GM19240 (cell line): ENCODE measurements around the gene PIK3R3.

Source experiments
- DNase-seq: peaks from one replicate; pipeline ENCODE4 v3.0.0; 2011; ENCODE audit warnings: low spot score; ENCODE audit not compliant: insufficient read length

The PIK3R3 gene

DNA sequence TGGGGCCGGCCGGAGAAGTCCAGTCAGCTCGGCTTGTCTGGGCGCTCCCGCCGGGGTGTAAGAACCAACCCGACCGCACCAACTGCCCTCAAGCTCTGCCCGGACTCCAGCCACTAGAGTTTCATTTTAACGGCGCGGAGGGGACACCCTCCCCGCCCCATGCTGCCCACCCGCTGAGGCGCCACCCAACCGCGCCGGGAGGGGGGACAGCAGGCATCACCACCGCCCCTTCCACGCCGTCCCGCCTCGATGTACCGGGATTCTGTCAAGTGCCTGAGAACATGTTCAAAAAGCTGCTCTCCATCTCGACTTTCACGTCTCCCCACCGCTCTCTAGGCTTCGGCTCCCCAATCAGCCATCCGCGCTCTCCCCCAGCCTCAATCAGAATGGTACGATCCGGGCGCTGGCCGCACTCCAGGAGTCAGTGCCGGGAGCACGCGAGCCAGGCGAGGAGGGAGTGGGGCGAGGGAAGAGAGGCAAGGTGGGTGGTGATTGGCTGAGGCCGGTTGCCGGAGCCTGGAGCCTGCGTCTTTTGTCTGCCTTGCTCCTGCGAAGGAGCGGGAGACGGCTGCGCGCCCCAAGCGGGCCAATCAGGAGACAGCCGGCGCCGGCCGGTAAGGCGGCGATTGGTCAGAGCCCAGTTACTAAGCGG, at the start of gene PIK3R3:
PIK3R3 (minus strand) TSS at position 101 of the 652 bp plus-strand sequence. CDS start 677 bp downstream, outside the sequence.
- peak; percentile 87 for DNase-seq

DNA sequence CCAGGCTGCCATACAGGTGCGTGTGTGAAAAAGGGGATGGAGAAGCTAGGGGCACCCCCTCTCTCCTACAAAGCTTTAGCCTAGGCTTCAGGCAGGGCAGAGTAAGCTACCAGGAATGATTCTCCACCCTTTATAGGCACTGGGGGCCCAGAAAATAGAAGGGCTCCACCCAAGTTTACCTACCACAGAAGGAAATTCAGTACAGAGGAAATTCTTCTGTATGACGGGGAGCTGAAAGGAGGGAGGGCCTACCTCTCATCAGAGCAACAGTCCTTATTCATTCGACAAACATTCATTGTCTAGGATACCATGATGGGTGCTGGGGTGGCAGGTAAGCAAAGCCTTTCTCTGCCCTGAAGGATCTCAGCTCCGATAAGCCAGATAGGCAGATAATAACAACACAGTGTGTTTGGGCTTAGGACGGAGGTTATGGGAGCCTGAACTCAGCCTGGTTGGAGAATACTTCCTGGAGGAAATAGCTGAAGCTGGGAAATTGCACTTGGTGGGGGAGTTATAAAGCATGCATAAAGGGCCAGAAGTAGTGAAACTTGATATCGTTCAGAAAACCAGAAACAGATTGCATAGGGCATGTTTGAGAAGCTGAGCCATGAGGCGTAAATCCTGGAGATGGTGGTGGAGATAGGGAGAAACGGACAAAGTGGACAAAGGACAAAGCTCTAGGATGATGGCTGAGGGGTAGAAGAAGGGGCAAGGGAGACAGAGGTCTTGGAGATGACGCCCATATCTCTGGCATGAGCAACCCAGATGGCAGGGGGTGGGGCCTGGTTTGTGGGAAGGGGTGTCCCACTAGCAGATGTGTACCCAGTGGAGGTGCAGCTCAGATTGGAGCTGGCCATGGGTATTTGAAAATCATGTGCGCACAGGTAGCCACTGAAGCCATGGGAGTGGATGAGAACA, 49.2 kb upstream of the PIK3R3 start:
- DNase-seq, result no peak

DNA sequence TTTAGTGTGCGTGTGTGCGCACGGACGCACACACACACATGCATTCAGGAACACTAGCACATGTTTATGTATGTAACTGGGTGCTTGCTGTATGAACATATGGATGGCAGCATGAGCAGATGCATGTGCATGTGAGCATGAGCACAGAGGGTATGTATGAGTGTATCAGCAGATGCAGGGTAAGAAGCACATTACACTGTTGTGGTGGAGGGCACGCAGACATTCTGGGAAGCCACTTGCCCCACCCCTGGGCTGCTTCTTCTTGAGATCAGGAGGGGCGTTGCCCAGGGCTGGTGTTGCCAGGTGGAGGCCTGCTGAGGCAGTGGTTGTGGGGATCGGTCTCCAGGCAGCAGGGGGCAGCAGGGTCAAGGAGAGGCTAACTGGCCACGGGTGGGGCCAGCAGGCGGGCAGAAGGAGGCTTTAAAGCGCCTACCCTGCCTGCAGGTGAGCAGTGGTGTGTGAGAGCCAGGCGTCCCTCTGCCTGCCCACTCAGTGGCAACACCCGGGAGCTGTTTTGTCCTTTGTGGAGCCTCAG, 47.7 kb upstream of the PIK3R3 start:
- DNase-seq, result no peak

DNA sequence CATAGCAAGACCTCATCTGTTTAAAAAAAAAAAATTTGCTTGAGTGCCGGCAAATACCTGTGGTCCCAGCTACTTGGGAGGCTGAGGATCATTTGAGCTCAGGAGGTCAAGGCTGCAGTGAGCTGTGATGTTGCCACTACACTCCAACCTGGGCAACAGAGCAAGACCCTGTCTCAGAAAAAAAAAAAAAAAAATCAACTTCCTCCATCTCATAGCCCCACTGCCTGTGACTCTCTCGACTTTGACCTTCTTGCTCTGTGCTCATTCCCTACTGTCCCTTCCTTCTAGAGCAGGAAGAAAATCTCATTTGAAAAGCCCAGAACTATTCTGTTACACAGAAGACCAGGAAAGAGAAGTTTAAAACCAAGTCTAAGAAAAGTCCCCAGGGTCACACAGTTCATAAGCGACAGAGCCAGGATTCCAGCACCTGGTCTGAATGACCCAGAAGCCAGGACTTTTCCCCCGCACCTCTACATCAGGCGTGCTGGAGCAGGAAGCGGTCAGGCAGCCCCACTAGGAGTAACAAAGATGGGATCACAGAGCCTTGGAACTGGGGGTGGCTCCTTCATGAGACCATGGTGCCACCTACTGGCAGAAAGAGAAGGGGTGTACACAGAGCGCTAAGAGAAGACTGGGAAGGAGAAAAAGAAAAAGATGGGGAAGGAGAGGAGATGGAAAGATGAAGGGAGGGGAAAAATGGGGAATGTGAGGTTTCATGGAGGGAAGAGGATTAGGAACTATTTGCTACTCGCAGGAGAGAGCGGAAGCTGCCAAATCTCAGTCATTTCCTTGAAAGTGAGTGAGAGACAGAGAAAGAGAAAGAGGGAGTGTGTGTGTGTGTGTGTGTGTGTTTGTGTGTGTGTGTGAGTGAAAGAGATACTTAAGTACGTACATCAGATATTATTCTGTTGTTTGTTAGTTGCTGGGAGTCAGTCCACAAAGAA, 47.0 kb upstream of the PIK3R3 start:
- peak; percentile 64 for DNase-seq

DNA sequence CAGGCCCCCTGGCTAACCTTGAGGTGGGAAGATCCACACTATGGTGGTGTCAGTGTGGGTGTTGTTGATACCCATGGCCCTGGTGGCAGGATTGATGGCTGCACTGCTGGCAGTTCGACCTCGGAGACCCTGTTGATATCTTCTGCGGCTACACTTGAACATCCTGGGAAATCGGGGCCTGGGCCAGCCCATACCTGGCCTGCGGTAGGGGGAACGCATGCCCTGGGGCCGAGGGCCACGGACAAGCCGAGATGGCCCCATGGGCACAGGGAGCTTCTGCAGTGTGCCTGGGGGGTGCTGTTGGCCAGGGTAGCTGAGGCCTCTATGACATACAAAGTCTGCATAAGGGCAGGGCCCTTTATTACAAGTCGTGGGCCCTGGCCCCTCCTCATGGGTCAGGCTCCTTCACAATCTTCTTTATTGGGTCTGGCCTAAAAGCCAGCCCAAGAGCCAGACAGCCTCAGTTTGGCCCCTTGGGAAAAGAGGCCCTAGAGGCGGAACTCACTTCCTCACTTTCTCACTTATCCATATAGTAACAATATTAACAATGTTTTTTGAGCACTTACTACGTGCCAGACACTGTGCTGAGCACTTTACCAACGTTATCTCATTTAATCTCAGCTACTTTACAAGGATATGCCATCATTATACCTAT, 43.9 kb upstream of the PIK3R3 start, which contains the start of gene P3R3URF:
P3R3URF (minus strand) TSS at position 278 of the 655 bp plus-strand sequence; CDS start at position 261, 17 bp downstream.
- DNase-seq, result no peak

DNA sequence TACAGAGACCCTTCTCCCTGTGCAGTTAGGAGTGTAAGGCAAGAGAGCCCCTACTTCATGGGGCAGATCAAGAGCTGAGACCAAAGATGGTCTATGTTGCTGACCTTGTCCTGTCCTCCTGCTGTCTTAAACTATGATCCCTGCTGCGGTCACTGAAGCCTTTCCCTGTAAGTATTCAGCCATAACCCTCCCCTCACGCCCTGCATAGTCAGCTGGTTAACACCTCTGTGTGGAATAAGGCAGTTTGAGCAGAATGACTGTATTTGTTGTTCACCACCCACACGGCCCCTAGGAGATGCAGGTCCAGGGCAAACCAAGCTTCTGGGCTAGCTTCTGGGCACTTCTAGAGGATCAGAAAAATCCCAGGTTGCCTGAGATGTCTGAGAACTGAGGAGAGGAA, 42.8 kb upstream of the PIK3R3 start:
- no peak for DNase-seq

DNA sequence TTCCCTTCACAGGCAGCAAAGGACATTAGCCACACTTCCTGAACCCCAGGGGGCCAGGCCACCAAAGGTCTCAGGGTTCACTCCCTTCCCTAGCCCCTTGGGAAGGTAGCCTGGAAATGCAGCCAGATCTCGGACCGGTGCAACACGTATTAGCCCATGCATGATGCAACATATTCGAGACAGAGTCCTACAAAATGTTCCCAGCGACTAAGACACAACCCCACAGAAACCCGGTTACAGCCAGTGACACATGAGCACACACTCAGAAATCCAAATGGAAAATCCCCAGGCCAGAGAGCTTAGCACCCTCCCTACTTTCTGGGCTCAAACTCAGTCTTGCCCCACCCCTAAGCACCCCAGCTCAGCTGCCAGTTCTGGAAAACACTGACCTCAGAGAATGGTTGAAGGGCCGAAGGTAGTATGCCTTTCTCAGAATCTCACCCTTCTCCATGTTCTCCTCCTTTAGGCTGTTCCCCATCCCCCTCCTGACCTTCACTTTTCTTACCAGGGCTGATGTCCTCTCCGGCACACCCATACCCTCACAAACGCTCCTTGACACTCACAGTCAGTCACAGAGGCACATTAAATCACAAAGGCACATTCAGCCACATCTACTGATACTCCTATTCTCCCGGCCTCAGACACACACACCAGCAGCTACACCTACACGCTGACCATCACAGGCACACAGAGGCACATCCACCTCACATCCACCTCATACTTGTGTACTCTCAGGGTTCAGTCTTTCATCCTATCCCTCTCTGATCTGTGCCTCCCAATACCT, 42.2 kb upstream of the PIK3R3 start, which contains the start of gene TSPAN1:
TSPAN1 (plus strand) TSS at position 640 of the 784 bp plus-strand sequence. CDS start 6,021 bp downstream, outside the sequence.
- DNase-seq, result no peak

DNA sequence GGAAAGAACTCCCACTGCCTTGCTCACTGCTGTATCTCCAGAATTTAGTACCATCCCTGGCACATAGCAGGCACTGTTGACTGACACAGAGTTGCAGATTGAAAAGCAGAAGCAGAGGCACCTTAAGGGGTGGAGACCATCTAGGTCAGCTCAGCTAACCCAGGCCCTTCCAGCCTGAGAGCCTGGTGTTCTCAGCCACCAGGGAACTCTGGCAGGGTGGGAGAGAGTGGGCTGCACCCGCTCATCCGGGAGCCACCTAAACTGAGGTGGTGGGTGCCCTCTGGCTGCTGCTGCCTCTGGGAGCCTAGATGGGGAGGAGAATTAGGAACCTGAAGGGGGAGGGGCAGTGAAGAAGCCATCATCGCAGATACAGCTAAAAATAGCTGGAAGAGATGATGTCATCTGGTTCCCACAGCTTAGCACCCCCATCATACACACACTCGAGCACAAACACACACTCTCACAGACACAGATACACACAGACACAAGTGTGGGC, 41.0 kb upstream of the PIK3R3 start:
- no peak for DNase-seq

DNA sequence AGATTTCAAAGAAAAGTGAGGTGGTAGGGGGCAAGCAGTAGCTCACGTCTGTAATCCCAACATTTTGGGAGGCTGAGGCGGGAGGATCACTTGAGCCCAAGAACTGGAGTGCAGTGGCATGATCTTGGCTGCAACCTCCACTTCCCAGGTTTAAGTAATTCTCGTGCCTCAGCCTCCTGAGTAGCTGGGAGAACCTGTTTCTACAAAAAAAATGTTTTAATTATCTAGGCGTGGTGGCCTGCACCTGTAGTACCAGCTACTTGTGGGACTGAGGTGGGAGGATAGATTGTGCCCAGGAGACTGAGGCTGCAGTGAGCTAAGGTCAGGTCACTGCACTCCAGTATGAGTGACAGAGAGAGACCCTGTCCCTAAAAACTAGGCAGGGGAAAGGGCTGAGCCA, 39.9 kb upstream of the PIK3R3 start:
- no peak for DNase-seq

DNA sequence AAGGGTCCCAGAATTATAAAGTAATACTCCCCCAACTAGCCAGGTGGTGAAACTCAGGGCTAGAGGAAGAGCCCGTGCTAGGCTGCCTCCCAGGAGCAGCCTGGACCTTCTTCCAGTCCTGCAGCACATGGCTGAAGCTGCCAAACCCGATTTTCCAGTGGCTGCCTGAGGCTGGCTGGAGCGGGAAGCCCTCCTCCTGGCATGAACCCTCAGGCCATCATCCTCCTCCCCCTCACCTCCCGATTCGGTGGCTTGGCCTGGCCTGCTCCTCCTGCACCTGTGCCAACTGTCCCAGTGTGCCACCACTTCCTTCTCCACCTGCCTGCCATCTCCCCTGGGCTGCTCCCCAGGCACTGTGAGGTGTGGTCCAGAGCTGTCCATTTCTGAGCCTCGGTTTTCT, 39.4 kb upstream of the PIK3R3 start:
- no peak for DNase-seq

DNA sequence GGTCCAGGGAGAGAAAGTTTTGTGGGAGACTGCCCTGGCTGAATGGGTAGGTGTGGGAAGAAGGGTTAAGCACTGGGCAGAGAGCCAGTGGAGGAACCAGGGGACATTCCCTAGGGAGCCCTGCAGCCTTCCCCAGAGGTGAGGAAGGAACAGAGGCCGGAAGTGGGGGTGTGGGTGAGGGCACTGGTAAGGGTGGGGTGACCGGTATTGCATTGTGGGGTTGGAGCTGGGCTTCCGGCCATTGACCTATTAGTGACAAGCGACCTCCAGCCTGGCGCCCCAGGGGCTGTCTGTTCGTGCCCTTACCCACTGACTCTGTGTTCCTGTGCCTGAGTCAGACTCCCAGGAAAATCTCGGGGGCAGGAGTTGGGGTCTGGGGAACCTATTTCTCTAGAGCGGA, 38.9 kb upstream of the PIK3R3 start:
- no peak for DNase-seq

DNA sequence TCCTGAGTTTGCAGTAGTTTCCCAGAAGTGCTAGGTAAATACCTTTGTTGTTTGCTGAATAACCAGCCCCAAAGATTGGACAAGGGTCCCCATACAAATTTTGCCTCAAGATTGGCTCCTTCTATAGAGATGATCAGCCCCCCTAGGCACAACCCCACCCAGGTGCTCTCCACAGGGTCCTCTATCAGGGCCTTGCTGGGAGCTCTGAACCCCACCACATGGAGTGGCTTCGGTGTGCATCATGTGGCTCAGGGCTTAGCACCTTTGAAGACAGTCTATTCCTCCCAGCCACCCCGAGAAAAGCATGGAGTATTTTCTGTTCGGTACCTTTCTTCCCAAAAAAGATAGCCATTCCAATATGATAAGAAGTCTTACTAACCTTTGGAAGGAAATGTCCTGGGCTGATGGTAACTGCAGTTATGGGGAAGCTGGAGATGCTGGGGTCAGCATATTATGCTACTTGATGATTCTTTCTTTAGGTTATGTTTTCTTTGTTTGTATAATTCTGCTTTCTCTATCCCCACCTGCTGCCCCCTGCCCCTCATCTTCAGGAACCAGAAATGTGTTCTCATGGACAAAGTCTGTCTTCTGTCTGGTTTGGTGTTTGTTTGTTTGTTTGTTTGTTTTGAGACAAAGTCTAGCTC, 37.5 kb upstream of the PIK3R3 start:
- no peak for DNase-seq

DNA sequence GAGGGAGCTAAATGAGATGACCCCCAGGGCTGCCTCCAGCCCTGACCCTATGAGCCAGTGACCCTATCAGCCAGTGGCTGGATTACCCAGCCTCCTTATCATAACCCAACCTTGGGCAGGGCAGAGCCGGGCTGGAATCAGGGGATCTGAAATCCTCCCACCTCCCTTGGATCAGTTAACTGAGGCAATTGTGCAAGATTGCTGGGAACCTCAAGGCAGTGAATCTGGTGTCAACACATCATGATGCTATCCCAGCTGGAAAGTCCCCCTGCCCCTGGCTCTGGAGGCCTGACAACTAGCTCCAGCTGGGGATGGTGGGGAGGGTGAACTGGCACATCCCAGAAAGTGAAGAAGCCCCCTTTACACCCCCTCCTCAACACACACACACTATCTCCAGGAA, 36.0 kb upstream of the PIK3R3 start:
- no peak for DNase-seq

DNA sequence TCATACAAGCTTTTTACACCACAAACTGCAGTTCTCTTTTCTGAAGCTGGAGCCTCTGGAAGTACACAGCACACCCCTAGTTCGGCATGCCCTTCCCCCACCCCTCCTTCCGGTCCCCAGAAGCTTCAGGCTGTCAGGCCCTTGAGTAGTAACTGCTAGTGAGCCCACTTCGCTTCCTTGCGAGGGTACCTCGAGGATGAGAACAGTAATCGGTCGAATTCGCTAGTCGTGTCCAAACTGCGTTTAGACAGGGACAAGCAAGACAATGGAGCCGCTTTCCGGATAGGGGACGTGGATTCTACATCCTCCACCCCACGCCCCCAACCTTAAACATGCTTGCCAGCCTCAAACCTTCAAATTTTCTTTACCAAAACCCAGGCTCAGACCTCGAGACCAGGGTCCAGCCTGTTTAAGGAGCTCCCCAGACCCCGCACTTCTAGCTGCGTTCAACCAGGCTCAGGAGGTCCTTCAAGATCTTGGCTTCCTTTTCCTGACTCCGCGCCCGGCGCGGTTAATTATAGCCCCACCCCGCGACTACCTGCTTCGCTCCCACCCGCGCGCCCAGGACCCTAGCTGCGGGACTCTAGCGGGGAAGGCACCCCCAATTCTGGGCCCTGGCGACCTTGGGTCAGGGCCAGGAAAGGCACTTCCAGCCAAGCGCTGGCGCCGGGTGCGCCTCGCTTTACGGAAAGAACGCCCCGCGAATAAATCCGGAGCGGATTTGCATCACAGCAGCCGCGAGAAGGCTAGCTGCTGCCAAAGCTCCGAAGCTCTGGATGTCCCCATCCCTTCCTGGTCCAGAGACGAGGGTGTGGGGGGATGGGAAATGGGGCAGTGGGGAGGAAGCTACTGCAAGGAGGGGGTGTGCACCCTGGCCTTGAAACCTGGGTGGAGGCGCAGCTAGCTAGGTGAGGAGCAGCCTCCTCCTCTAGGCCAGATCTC, 34.4 kb upstream of the PIK3R3 start:
- DNase-seq, result no peak

DNA sequence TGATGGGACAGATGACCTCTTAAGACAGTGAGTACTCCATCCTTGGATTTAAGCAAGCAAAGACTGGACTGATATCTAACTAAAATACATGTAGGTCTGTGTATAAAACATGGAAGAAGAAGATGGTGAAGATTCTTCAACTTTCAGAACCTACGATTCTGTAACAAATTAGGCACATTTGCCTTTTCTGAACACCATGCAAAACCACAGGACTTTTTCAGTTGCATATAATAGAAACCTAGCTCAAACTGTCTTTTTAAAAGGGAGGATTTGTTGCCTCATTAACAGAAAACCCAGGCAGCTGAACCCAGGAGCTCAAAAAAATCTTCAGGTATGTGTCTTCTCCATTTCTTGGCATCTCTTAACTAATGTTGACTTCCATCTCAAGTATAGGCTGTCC, 27.8 kb upstream of the PIK3R3 start:
- no peak for DNase-seq

DNA sequence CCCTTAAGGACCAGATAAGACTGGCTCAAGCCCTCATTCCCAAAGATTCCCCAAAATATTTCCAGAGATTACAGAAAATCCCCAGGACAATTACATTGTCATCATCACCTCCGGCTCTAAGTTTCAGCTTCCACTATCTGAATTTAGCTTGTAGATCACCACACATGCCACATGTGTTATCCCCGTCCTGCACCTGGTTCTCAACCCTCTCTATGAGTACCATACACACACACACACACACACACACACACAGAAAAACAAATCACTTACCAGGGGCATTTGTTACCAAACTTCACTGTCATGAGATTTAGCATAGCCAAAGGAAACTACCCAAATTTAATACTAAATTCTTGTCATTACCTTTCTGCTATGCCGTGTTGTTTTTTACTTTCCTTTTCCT, 27.1 kb upstream of the PIK3R3 start:
- no peak for DNase-seq

DNA sequence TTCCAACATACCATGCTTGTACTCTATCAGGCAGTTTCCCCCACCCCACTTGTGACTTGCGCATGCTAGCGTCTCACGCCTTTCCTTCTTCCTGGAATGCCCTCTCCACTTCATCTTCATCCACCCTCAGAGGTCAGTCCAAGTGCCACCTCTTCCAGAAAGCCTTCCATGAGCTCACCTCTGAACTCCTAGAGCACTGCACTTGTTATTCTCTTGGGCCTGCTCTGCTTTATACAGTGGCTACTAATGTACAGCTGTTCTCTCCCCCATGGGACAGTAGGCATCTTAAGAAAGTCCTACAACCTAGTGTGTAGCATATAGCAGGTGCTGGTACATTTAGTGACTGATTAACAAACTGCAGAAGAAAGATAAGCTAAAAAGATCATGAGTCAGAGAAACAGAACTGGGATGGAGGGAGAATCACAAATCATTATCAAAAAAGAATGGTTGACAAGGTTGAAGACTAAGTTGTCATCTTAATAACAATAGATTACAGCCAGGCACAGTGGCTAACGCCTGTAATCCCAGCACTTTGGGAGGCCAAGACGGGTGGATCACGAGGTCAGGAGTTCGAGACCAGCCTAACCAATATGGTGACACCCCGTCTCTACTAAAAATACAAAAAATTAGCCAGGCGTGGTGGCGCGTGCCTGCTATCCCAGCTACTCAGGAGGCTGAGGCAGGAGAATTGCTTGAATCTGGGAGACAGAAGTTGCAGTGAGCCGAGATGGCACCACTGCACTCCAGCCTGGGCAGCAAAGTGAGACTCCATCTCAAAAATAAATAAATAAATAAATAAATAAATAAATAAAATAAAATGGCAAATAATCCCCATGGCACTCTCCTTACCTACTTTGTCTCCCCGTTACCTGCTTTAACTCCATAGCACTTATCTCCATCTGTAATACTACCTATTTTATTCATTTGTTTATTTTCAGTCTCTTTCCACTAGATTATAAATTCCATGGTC, 26.2 kb upstream of the PIK3R3 start:
- DNase-seq, result no peak
